A673 (cell line): ENCODE data around the gene ZER1. TPM values are rescaled to one million over a fixed set of nuclear protein-coding genes. Genes with fewer than 3 reads are reported as not detected.

Experiments used
- BruUV-seq: library from RNA; stranded (reverse); fragments of 400-500 nt; replicated peaks from 2 replicates; lab custom pipeline; 2021; lab: Mats Ljungman, UMichigan
- CTCF ChIA-PET: fragments of 300-600 bp; sonication (Branson Sonifier 250); formaldehyde crosslinking; loops from one replicate; lab custom pipeline; 2022; ENCODE audit warnings: antibody characterized with exemption; lab: Charles Lee
- POLR2A ChIA-PET: fragments of 300-600 bp; sonication (Branson Sonifier 250); formaldehyde crosslinking; loops from one replicate; lab custom pipeline; 2022; ENCODE audit warnings: antibody characterized with exemption; ENCODE audit not compliant: low non-redundant PET; lab: Charles Lee
- DNase-seq: peaks from one replicate; pipeline ENCODE4 v3.0.0-alpha.2; 2015; ENCODE audit warnings: low spot score
- H3K27ac ChIP-seq: fragments of 200-600 bp; sonication (generic); 2 replicates; pipeline ENCODE4 v1.5.1; 2016; ENCODE audit warnings: mixed run types, low read depth, mild to moderate bottlenecking, mixed read lengths, antibody characterized with exemption, low read length; ENCODE audit not compliant: poor library complexity, severe bottlenecking
- H3K27me3 ChIP-seq: fragments of 200-600 bp; sonication (generic); replicated peaks from 2 replicates; pipeline ENCODE4 v1.6.1; 2017; ENCODE audit warnings: mixed run types, low read depth, mild to moderate bottlenecking, mixed read lengths, antibody characterized with exemption, low read length; ENCODE audit not compliant: insufficient read depth, poor library complexity
- H3K36me3 ChIP-seq: fragments of 200-600 bp; sonication (generic); 2 replicates; pipeline ENCODE4 v1.6.1; 2016; ENCODE audit warnings: mixed run types, mild to moderate bottlenecking, mixed read lengths, antibody characterized with exemption, low read length; ENCODE audit not compliant: insufficient read depth, poor library complexity, severe bottlenecking
- H3K4me1 ChIP-seq: fragments of 200-600 bp; sonication (generic); 2 replicates; pipeline ENCODE4 v1.6.1; 2017; ENCODE audit warnings: mixed run types, mild to moderate bottlenecking, mixed read lengths, antibody characterized with exemption, low read length; ENCODE audit not compliant: insufficient read depth, poor library complexity, severe bottlenecking
- H3K4me3 ChIP-seq: fragments of 200-600 bp; sonication (generic); 2 replicates; pipeline ENCODE4 v1.5.1; 2016; ENCODE audit warnings: low read depth, mixed run types, mild to moderate bottlenecking, mixed read lengths, low read length; ENCODE audit not compliant: poor library complexity, severe bottlenecking
- H3K9me3 ChIP-seq: fragments of 200-600 bp; sonication (generic); 2 replicates; pipeline ENCODE4 v1.6.1; 2016; ENCODE audit warnings: mixed run types, low read depth, mild to moderate bottlenecking, mixed read lengths, antibody characterized with exemption, low read length; ENCODE audit not compliant: poor library complexity, severe bottlenecking
- CTCF ChIP-seq: fragments of 300-800, 200-600 bp; sonication (generic); conservative IDR thresholded peaks from 2 replicates; pipeline ENCODE4 v1.5.1; 2017; ENCODE audit warnings: low read depth, mild to moderate bottlenecking, antibody characterized with exemption, low read length, moderate library complexity, mixed read lengths
- EZH2 ChIP-seq: fragments of 200-600 bp; sonication (generic); IDR thresholded peaks from 2 replicates; pipeline ENCODE4 v1.6.1; 2017; ENCODE audit warnings: borderline replicate concordance, low read depth, mild to moderate bottlenecking, mixed read lengths, antibody characterized with exemption, low read length; ENCODE audit not compliant: poor library complexity, severe bottlenecking
- intact Hi-C: fragments of 100-400 bp; cut with micrococcal nuclease; formaldehyde crosslinking; loops from one replicate; pipeline ENCODE4 v1.10.0; 2022; ENCODE audit not compliant: unreplicated experiment
- total RNA-seq: library from RNA; stranded (reverse); gene quantifications from 2 replicates; pipeline ENCODE4 v1.2.3, GENCODE V29; 2021

Gene ZER1
- total RNA-seq, 1 experiment from 2014 or later: 12.9 TPM

DNA sequence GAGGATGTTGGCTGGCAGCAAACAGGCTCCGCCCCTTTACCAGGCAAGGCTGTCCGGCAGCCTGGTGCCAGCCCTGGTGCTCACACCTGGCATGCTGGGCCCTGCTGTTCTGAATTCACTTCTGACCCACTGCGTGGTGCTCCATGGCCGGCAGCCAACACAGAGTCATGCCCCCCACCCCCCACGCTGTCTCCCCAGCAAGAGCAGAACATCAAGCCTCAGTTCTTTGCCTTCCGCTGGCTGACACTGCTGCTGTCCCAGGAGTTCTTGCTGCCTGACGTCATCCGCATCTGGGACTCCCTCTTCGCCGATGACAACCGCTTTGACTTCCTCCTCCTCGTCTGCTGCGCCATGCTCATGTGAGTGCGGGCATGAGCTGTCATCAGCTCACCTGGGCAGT lies 33.9 kb upstream of the ZER1 start:
- Histone ChIP-seq H3K9me3 (no peaks in the 10 kb centered on the region), H3K4me1 (no peaks in the 10 kb centered on the region), H3K27ac (no peak overlapping the region), H3K27me3 (no peaks in the 10 kb centered on the region), H3K36me3 (peaks cover 16% of the 10 kb centered on the region), H3K4me3 (no peak overlapping the region)
- BruUV-seq: no TSS peak
- intact Hi-C loops: no loop called here
- no peak for DNase-seq
- POLR2A ChIA-PET: no interaction called here
- CTCF ChIA-PET: no interaction called here
- TF ChIP-seq CTCF: no peak
- TF ChIP-seq EZH2: no peak

- Histone ChIP-seq H3K4me3 (no peak overlapping the region), H3K9me3 (no peaks in the 10 kb centered on the region), H3K4me1 (no peaks in the 10 kb centered on the region), H3K27ac (no peak overlapping the region), H3K36me3 (peaks cover 33% of the 10 kb centered on the region), H3K27me3 (no peaks in the 10 kb centered on the region)
- POLR2A ChIA-PET: no interaction called here
- intact Hi-C loops: no loop called here
- no peak for TF ChIP-seq CTCF
- TF ChIP-seq EZH2: no peak
- DNase-seq: no peak
- BruUV-seq: no TSS peak
- CTCF ChIA-PET: no interaction called here
Measured at GRCh38 chr9:128802482-128802881, 30.8 kb upstream of the ZER1 start.

- Histone ChIP-seq H3K27me3 (no peaks in the 10 kb centered on the region), H3K36me3 (peaks cover 29% of the 10 kb centered on the region), H3K9me3 (no peaks in the 10 kb centered on the region), H3K4me1 (no peaks in the 10 kb centered on the region), H3K27ac (no peak overlapping the region), H3K4me3 (no peak overlapping the region)
- POLR2A ChIA-PET: no interaction called here
- no peak for DNase-seq
- BruUV-seq: no TSS peak
- CTCF ChIA-PET: no interaction called here
- intact Hi-C loops: no loop called here
- TF ChIP-seq CTCF (no peak), EZH2 (no peak)
Measured at GRCh38 chr9:128800061-128800460, 28.3 kb upstream of the ZER1 start.
